Measurements from ENCODE around the gene MAP3K7CL.
A peak's percentile ranks its signal among the peaks of the same experiment; 100 is the strongest.

MAP3K7CL gene

GRCh38 chr21:29130270-29130969 is at the start of gene MAP3K7CL:
MAP3K7CL (plus strand) TSS chr21:29130644; CDS start chr21:29133345, 2,701 bp downstream.
- no peak for DNase-seq

GRCh38 chr21:29082046-29082815 is 48.2 kb upstream of the MAP3K7CL start:
- DNase-seq: no peak

- DNase-seq: no peak
Observed at GRCh38 chr21:29083306-29083705, 47.1 kb upstream of the MAP3K7CL start.

GRCh38 chr21:29084372-29084771 is 46.1 kb upstream of the MAP3K7CL start:
- no peak for DNase-seq

- DNase-seq: no peak
Observed at GRCh38 chr21:29085106-29085752, 45.2 kb upstream of the MAP3K7CL start.

- DNase-seq: no peak
Observed at GRCh38 chr21:29091033-29091432, 39.4 kb upstream of the MAP3K7CL start.

- DNase-seq: no peak
Observed at GRCh38 chr21:29092102-29092959, 38.1 kb upstream of the MAP3K7CL start.

- DNase-seq: peak; percentile 6 to 29
Observed at GRCh38 chr21:29096218-29097015, 34.0 kb upstream of the MAP3K7CL start.

GRCh38 chr21:29098156-29098555 is 32.3 kb upstream of the MAP3K7CL start:
- no peak for DNase-seq

GRCh38 chr21:29102791-29103257 is 27.6 kb upstream of the MAP3K7CL start:
- DNase-seq: no peak

- no peak for DNase-seq
Observed at GRCh38 chr21:29104239-29104708, 26.2 kb upstream of the MAP3K7CL start.

- no peak for DNase-seq
Observed at GRCh38 chr21:29105218-29105617, 25.2 kb upstream of the MAP3K7CL start.

- DNase-seq: no peak
Observed at GRCh38 chr21:29114765-29115500, 15.5 kb upstream of the MAP3K7CL start.

GRCh38 chr21:29115899-29116298 is 14.5 kb upstream of the MAP3K7CL start:
- DNase-seq: no peak

GRCh38 chr21:29117372-29117955 is 13.0 kb upstream of the MAP3K7CL start:
- no peak for DNase-seq

GRCh38 chr21:29121759-29122158 is 8.7 kb upstream of the MAP3K7CL start:
- peak; percentile 11 to 66 for DNase-seq

GRCh38 chr21:29124645-29125044 is 5.8 kb upstream of the MAP3K7CL start:
- no peak for DNase-seq

- DNase-seq: no peak
Observed at GRCh38 chr21:29125191-29125590, 5.3 kb upstream of the MAP3K7CL start.

GRCh38 chr21:29125979-29126378 is 4.5 kb upstream of the MAP3K7CL start:
- DNase-seq: no peak

GRCh38 chr21:29133241-29133640 is 2.8 kb downstream of the MAP3K7CL start:
- DNase-seq: no peak

GRCh38 chr21:29133796-29134195 is 3.4 kb downstream of the MAP3K7CL start:
- no peak for DNase-seq
